Measurements from ENCODE around the gene PRRG2.
A peak's percentile ranks its signal among the peaks of the same experiment; 100 is the strongest.

PRRG2 gene

GRCh38 chr19:49581007-49581508, at the start of gene PRRG2:
PRRG2 (plus strand) TSS chr19:49581316; CDS start chr19:49583220, 1,904 bp downstream.
- H3K4me1 ChIP-seq (ENCODE audit: insufficient read depth, low read length) = no peaks in the 10 kb centered on the region; the same call in 1 of the 2 replicates
- H3K9me3 ChIP-seq (ENCODE audit: control insufficient read depth, insufficient read depth, low read length) = no peaks in the 10 kb centered on the region
- no peaks in the 10 kb centered on the region for H3K36me3 ChIP-seq (ENCODE audit: insufficient read depth, low read length)
- peak within 1 kb of the TSS; percentile 86 for H3K9ac ChIP-seq (ENCODE audit: low read depth, low read length)

- peak overlapping the region; percentile 69; the same call in 1 of the 2 replicates for H3K9ac ChIP-seq (ENCODE audit: low read depth, low read length)
- H3K36me3 ChIP-seq (ENCODE audit: insufficient read depth, low read length) = 0 out of 2 replicates have a peak, but pooled peaks cover 3% of the 10 kb centered on the region
- no peaks in the 10 kb centered on the region for H3K9me3 ChIP-seq (ENCODE audit: control insufficient read depth, insufficient read depth, low read length)
- no peaks in the 10 kb centered on the region; the same call in 1 of the 2 replicates for H3K4me1 ChIP-seq (ENCODE audit: insufficient read depth, low read length)
Observed at GRCh38 chr19:49533551-49534488, 47.3 kb upstream of the PRRG2 start.

GRCh38 chr19:49534632-49535385, 46.3 kb upstream of the PRRG2 start:
- Histone ChIP-seq H3K9me3 (ENCODE audit: control insufficient read depth, insufficient read depth, low read length) (no peaks in the 10 kb centered on the region), H3K4me1 (ENCODE audit: insufficient read depth, low read length) (no peaks in the 10 kb centered on the region; the same call in 1 of the 2 replicates), H3K9ac (ENCODE audit: low read depth, low read length) (no peak overlapping the region), H3K36me3 (ENCODE audit: insufficient read depth, low read length) (0 out of 2 replicates have a peak, but pooled peaks cover 3% of the 10 kb centered on the region)

GRCh38 chr19:49536921-49537462, 44.1 kb upstream of the PRRG2 start:
- H3K36me3 ChIP-seq (ENCODE audit: insufficient read depth, low read length) = 0 out of 2 replicates have a peak, but pooled peaks cover 3% of the 10 kb centered on the region

GRCh38 chr19:49538643-49539042, 42.5 kb upstream of the PRRG2 start:
- H3K9ac ChIP-seq (ENCODE audit: low read depth, low read length) = no peak overlapping the region
- H3K36me3 ChIP-seq (ENCODE audit: insufficient read depth, low read length) = 0 out of 2 replicates have a peak, but pooled peaks cover 3% of the 10 kb centered on the region
- H3K9me3 ChIP-seq (ENCODE audit: control insufficient read depth, insufficient read depth, low read length) = no peaks in the 10 kb centered on the region
- no peaks in the 10 kb centered on the region for H3K4me1 ChIP-seq (ENCODE audit: insufficient read depth, low read length)

More at GRCh38 chr19:49536921-49537462, 44.1 kb upstream of the PRRG2 start:
- no peaks in the 10 kb centered on the region for H3K9me3 ChIP-seq (ENCODE audit: control insufficient read depth, insufficient read depth, low read length)
- no peaks in the 10 kb centered on the region; the same call in 1 of the 2 replicates for H3K4me1 ChIP-seq (ENCODE audit: insufficient read depth, low read length)
- no peak overlapping the region for H3K9ac ChIP-seq (ENCODE audit: low read depth, low read length)

- Histone ChIP-seq H3K9ac (ENCODE audit: low read depth, low read length) (no peak overlapping the region), H3K9me3 (ENCODE audit: control insufficient read depth, insufficient read depth, low read length) (no peaks in the 10 kb centered on the region), H3K36me3 (ENCODE audit: insufficient read depth, low read length) (0 out of 2 replicates have a peak, but pooled peaks cover 3% of the 10 kb centered on the region), H3K4me1 (ENCODE audit: insufficient read depth, low read length) (no peaks in the 10 kb centered on the region)
Observed at GRCh38 chr19:49539192-49539952, 41.7 kb upstream of the PRRG2 start.

GRCh38 chr19:49541914-49542313, 39.2 kb upstream of the PRRG2 start:
- Histone ChIP-seq H3K9ac (ENCODE audit: low read depth, low read length) (no peak overlapping the region), H3K4me1 (ENCODE audit: insufficient read depth, low read length) (peaks cover 3% of the 10 kb centered on the region; the same call in 1 of the 2 replicates), H3K9me3 (ENCODE audit: control insufficient read depth, insufficient read depth, low read length) (no peaks in the 10 kb centered on the region), H3K36me3 (ENCODE audit: insufficient read depth, low read length) (no peaks in the 10 kb centered on the region)

GRCh38 chr19:49542446-49542845, 38.7 kb upstream of the PRRG2 start:
- peaks cover 3% of the 10 kb centered on the region; the same call in 1 of the 2 replicates for H3K4me1 ChIP-seq (ENCODE audit: insufficient read depth, low read length)
- no peaks in the 10 kb centered on the region for H3K36me3 ChIP-seq (ENCODE audit: insufficient read depth, low read length)
- no peaks in the 10 kb centered on the region for H3K9me3 ChIP-seq (ENCODE audit: control insufficient read depth, insufficient read depth, low read length)
- H3K9ac ChIP-seq (ENCODE audit: low read depth, low read length) = no peak overlapping the region

GRCh38 chr19:49543032-49543431, 38.1 kb upstream of the PRRG2 start:
- Histone ChIP-seq H3K4me1 (ENCODE audit: insufficient read depth, low read length) (peaks cover 3% of the 10 kb centered on the region; the same call in 1 of the 2 replicates), H3K9me3 (ENCODE audit: control insufficient read depth, insufficient read depth, low read length) (no peaks in the 10 kb centered on the region), H3K36me3 (ENCODE audit: insufficient read depth, low read length) (no peaks in the 10 kb centered on the region), H3K9ac (ENCODE audit: low read depth, low read length) (no peak overlapping the region)

- no peaks in the 10 kb centered on the region for H3K9me3 ChIP-seq (ENCODE audit: control insufficient read depth, insufficient read depth, low read length)
- peaks cover 3% of the 10 kb centered on the region; the same call in 1 of the 2 replicates for H3K4me1 ChIP-seq (ENCODE audit: insufficient read depth, low read length)
- H3K9ac ChIP-seq (ENCODE audit: low read depth, low read length) = no peak overlapping the region
- no peaks in the 10 kb centered on the region for H3K36me3 ChIP-seq (ENCODE audit: insufficient read depth, low read length)
Observed at GRCh38 chr19:49544154-49544553, 37.0 kb upstream of the PRRG2 start.

GRCh38 chr19:49546825-49547565, 34.1 kb upstream of the PRRG2 start:
- Histone ChIP-seq H3K36me3 (ENCODE audit: insufficient read depth, low read length) (no peaks in the 10 kb centered on the region), H3K9me3 (ENCODE audit: control insufficient read depth, insufficient read depth, low read length) (no peaks in the 10 kb centered on the region), H3K9ac (ENCODE audit: low read depth, low read length) (peak overlapping the region; percentile 17; the same call in 1 of the 2 replicates), H3K4me1 (ENCODE audit: insufficient read depth, low read length) (peaks cover 3% of the 10 kb centered on the region; the same call in 1 of the 2 replicates)

GRCh38 chr19:49549045-49549444, 32.1 kb upstream of the PRRG2 start:
- Histone ChIP-seq H3K4me1 (ENCODE audit: insufficient read depth, low read length) (peaks cover 3% of the 10 kb centered on the region; the same call in 1 of the 2 replicates), H3K36me3 (ENCODE audit: insufficient read depth, low read length) (no peaks in the 10 kb centered on the region), H3K9ac (ENCODE audit: low read depth, low read length) (no peak overlapping the region), H3K9me3 (ENCODE audit: control insufficient read depth, insufficient read depth, low read length) (no peaks in the 10 kb centered on the region)

GRCh38 chr19:49551531-49551930, 29.6 kb upstream of the PRRG2 start:
- Histone ChIP-seq H3K4me1 (ENCODE audit: insufficient read depth, low read length) (peaks cover 3% of the 10 kb centered on the region; the same call in 1 of the 2 replicates), H3K9ac (ENCODE audit: low read depth, low read length) (no peak overlapping the region), H3K9me3 (ENCODE audit: control insufficient read depth, insufficient read depth, low read length) (no peaks in the 10 kb centered on the region), H3K36me3 (ENCODE audit: insufficient read depth, low read length) (no peaks in the 10 kb centered on the region)

Data from ES-I3 (cell line).